ENCODE results near the gene CLEC4C. TPM values are rescaled to one million over a fixed set of nuclear protein-coding genes. Genes with fewer than 3 reads are reported as not detected.

The CLEC4C gene
- total and polyA plus RNA-seq, 2 donors (not counting 3 experiments of a cell fraction or from before 2014, with no cell fraction given), result not detected

DNA sequence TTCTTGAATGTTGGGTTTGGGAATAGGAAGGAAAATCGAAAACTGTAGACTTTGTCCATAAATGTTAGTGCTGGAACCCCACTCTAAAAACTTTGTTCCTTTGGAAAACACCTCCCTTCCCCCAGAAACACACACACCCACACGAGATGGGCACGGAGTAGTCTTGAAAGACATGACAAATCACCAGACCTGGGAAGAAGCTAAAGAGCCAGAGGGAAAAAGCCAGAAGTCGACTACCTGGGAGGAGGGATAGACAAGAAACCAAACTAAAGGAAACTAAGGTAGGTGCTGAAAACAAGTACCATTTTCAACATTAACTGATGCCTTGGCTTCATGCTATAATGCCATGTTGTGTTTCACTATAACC, 41.1 kb upstream of the CLEC4C start:
- intact Hi-C loops (cut with micrococcal nuclease) (no loop called here), dilution Hi-C loops (cut with MboI; ENCODE audit: extremely low pct_ligation_motif_present, low sequenced_read_pairs) (no loop called here)
- Histone ChIP-seq H3K36me3 (ENCODE audit: control insufficient read depth in 2 of 2, extremely low read depth in 1 of 2, insufficient read depth in 2 of 2, low read length in 2 of 2) (no peaks in the 10 kb centered on the region), H3K27me3 (ENCODE audit: control insufficient read depth in 2 of 2, insufficient read depth in 2 of 2, low read length in 2 of 2) (peaks cover 6 to 8% of the 10 kb centered on the region in 2 experiments), H3K4me3 (replicated peaks in 1 of 3; ENCODE audit: insufficient read depth in 1 of 3, low read depth in 1 of 3, low read length in 3 of 3) (no peak overlapping the region), H4K20me1 (replicated peaks; ENCODE audit: control insufficient read depth, extremely low read depth, insufficient read depth, low read length) (no peaks in the 10 kb centered on the region), H2AFZ (ENCODE audit: low read depth, low read length) (no peak overlapping the region), H3K4me1 (ENCODE audit: control insufficient read depth, extremely low read depth, insufficient read depth, low read length) (no peaks in the 10 kb centered on the region), H3K79me2 (ENCODE audit: control insufficient read depth, insufficient read depth, low read length) (no peaks in the 10 kb centered on the region), H3K27ac (ENCODE audit: insufficient read depth, low read depth, low read length) (no peak overlapping the region), H3K9me1 (replicated peaks; ENCODE audit: control insufficient read depth, extremely low read depth, insufficient read depth, low read length) (no peaks in the 10 kb centered on the region), H3K9ac (replicated peaks; ENCODE audit: extremely low read depth, insufficient read depth, low read length) (no peak overlapping the region), H3K4me2 (ENCODE audit: insufficient read depth, low read length) (no peak overlapping the region), H3K9me3 (replicated peaks; ENCODE audit: control insufficient read depth, insufficient read depth, low read length) (no peaks in the 10 kb centered on the region)
- FAIRE-seq, result no peak
- POLR2A ChIA-PET, result no interaction called here
- no TSS peak for BruUV-seq (replicated peaks)
- TF ChIP-seq MYC (IDR thresholded peaks at IDR 0.05; ENCODE audit: low read depth, low read length) (no peak), EZH2 (IDR thresholded peaks at IDR 0.05; ENCODE audit: borderline replicate concordance, low read depth, low read length, severe bottlenecking) (no peak), MAX (IDR thresholded peaks at IDR 0.05; ENCODE audit: insufficient read depth, insufficient read length) (no peak), GATA2 (IDR thresholded peaks at IDR 0.05; ENCODE audit: insufficient read depth, insufficient read length, low read depth, low read length) (no peak), CTCF (IDR thresholded peaks at IDR 0.05; ENCODE audit: extremely low read depth in 1 of 2, insufficient read depth in 1 of 2, low read depth in 1 of 2, low read length in 2 of 2) (no peak), POLR2AphosphoS5 (IDR thresholded peaks at IDR 0.05; ENCODE audit: insufficient read depth, low read depth, low read length) (no peak), POLR2A (IDR thresholded peaks at IDR 0.05; ENCODE audit: low read depth, low read length) (no peak), FOS (IDR thresholded peaks at IDR 0.05; ENCODE audit: borderline replicate concordance, insufficient read depth, low read length) (no peak), JUN (IDR thresholded peaks at IDR 0.05; ENCODE audit: borderline replicate concordance, insufficient read depth, insufficient read length, low read depth) (no peak)
- CTCF ChIA-PET, result interaction anchor here (1.2 kb wide), 1 partner anchor 19 kb away, joined by 6 read pairs; no protein-coding TSS in a partner anchor
- no peak for DNase-seq (ENCODE audit: low read depth, low spot score)
